Measurements from ENCODE around the gene C4B.
"Not testable (repeated sequence)": the region's sequence is repeated elsewhere in the genome, so short reads cannot be mapped to it uniquely, and the experiment has no call there.

DNA sequence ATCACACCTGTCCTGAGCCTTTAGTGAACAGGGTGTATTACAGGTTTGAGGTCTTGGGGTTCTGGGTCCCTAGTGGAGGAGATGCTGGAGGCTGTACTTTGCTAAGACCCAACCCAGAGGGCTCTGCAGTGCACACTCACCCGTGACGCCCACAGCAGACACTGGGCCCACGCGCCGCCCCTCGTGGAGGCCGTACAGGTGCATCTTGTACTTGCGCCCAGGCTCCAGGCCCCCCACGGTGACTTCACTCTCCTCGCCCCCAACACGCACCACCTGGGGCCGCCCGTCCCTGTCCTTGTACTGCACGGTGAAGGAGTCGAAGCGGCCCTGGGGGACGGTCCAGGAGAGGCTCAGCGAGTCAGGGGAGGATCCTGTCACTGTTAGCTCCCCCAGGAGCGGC, 52.9 kb downstream of the C4B start:
- TF ChIP-seq, protein P1, sequence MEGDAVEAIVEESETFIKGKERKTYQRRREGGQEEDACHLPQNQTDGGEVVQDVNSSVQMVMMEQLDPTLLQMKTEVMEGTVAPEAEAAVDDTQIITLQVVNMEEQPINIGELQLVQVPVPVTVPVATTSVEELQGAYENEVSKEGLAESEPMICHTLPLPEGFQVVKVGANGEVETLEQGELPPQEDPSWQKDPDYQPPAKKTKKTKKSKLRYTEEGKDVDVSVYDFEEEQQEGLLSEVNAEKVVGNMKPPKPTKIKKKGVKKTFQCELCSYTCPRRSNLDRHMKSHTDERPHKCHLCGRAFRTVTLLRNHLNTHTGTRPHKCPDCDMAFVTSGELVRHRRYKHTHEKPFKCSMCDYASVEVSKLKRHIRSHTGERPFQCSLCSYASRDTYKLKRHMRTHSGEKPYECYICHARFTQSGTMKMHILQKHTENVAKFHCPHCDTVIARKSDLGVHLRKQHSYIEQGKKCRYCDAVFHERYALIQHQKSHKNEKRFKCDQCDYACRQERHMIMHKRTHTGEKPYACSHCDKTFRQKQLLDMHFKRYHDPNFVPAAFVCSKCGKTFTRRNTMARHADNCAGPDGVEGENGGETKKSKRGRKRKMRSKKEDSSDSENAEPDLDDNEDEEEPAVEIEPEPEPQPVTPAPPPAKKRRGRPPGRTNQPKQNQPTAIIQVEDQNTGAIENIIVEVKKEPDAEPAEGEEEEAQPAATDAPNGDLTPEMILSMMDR (IDR thresholded peaks at IDR 0.05) = not testable (repeated sequence)
- not testable (repeated sequence) for TF ChIP-seq POLR2AphosphoS5 (IDR thresholded peaks at IDR 0.05)

Measured in prostate gland (tissue), 2 donors.